Measurements from ENCODE around the gene C16orf74. TPM values are rescaled to one million over a fixed set of nuclear protein-coding genes. Genes with fewer than 3 reads are reported as not detected.
A peak's percentile ranks its signal among the peaks of the same experiment; 100 is the strongest.

The C16orf74 gene
- total and polyA plus RNA-seq, 2 of the 13 experiments (the other 11 are each of a cell fraction or from before 2014, with no cell fraction given) = 0.13 to 0.29 TPM

DNA sequence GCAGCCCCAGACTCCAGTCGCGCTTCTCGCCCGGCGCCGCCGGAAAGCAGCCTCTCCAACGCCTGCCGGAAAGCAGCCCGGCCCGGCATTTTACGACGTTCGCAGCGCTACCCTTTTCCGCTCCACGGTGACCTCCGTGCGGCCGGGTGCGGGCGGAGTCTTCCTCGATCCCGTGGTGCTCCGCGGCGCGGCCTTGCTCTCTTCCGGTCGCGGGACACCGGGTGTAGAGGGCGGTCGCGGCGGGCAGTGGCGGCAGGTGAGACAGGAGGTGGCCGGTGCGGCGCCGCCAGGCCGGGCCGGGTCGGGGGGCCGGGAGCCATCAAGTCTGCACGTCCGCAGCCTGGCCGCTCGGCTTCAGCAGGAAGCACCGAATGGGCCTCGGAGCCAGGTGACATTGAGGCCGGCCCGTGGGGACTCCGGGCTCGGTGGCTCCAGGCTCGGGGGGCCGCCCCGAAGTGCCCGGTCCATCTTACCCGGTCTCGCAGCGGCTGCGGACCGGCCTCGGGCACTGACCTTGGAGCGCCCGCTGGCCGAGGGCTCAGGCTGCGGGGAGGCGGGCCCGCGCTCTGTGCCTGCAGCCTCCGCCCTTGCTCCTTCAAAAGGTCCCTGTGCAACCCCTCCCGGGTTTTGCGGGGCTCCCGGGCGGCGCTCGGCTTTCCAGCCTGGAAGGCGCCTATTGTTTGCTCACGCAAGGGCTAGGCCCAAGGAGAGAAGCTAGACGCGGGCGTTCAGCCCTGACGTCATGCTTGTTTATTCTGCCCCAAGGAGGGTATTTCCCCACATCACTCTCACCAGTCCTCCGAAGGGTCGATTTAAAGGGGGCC lies 48.8 kb upstream of the C16orf74 start, which contains the start of the genes COX4I1 and EMC8 (continued):
- TF ChIP-seq, protein P1, sequence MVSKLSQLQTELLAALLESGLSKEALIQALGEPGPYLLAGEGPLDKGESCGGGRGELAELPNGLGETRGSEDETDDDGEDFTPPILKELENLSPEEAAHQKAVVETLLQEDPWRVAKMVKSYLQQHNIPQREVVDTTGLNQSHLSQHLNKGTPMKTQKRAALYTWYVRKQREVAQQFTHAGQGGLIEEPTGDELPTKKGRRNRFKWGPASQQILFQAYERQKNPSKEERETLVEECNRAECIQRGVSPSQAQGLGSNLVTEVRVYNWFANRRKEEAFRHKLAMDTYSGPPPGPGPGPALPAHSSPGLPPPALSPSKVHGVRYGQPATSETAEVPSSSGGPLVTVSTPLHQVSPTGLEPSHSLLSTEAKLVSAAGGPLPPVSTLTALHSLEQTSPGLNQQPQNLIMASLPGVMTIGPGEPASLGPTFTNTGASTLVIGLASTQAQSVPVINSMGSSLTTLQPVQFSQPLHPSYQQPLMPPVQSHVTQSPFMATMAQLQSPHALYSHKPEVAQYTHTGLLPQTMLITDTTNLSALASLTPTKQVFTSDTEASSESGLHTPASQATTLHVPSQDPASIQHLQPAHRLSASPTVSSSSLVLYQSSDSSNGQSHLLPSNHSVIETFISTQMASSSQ (IDR thresholded peaks at IDR 0.05; ENCODE audit: low read depth) = no peak
- TF ChIP-seq, protein P1 (CRISPR knock-in tag; IDR thresholded peaks at IDR 0.05; ENCODE audit: borderline replicate concordance) = peak; percentile 84
- TF ChIP-seq ZNF598 (CRISPR knock-in tag; IDR thresholded peaks at IDR 0.05; ENCODE audit: borderline replicate concordance) (peak; percentile 64; the same call in 1 of the 2 replicates), CCDC6 (CRISPR knock-in tag; IDR thresholded peaks at IDR 0.05) (peak; percentile 40; the same call in 1 of the 2 replicates), IRX3 (CRISPR knock-in tag; IDR thresholded peaks at IDR 0.05; ENCODE audit: borderline replicate concordance, low read depth) (peak; percentile 73; the same call in 1 of the 2 replicates), NBN (conservative IDR thresholded peaks at IDR 0.05) (no peak), CHCHD3 (CRISPR knock-in tag; IDR thresholded peaks at IDR 0.05) (no peak), CAMTA2 (CRISPR knock-in tag; IDR thresholded peaks at IDR 0.05; ENCODE audit: borderline replicate concordance) (peak; percentile 91; the same call in 1 of the 2 replicates), MTA3 (CRISPR knock-in tag; IDR thresholded peaks at IDR 0.05) (no peak)
- TF ChIP-seq, protein P2, sequence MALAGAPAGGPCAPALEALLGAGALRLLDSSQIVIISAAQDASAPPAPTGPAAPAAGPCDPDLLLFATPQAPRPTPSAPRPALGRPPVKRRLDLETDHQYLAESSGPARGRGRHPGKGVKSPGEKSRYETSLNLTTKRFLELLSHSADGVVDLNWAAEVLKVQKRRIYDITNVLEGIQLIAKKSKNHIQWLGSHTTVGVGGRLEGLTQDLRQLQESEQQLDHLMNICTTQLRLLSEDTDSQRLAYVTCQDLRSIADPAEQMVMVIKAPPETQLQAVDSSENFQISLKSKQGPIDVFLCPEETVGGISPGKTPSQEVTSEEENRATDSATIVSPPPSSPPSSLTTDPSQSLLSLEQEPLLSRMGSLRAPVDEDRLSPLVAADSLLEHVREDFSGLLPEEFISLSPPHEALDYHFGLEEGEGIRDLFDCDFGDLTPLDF (CRISPR knock-in tag; IDR thresholded peaks at IDR 0.05) = no peak
- TF ChIP-seq, protein P3, sequence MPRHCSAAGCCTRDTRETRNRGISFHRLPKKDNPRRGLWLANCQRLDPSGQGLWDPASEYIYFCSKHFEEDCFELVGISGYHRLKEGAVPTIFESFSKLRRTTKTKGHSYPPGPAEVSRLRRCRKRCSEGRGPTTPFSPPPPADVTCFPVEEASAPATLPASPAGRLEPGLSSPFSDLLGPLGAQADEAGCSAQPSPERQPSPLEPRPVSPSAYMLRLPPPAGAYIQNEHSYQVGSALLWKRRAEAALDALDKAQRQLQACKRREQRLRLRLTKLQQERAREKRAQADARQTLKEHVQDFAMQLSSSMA (CRISPR knock-in tag; IDR thresholded peaks at IDR 0.05) = peak; percentile 98
- TF ChIP-seq, protein P4, sequence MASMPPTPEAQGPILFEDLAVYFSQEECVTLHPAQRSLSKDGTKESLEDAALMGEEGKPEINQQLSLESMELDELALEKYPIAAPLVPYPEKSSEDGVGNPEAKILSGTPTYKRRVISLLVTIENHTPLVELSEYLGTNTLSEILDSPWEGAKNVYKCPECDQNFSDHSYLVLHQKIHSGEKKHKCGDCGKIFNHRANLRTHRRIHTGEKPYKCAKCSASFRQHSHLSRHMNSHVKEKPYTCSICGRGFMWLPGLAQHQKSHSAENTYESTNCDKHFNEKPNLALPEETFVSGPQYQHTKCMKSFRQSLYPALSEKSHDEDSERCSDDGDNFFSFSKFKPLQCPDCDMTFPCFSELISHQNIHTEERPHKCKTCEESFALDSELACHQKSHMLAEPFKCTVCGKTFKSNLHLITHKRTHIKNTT (CRISPR knock-in tag; IDR thresholded peaks at IDR 0.05) = 0 out of 2 replicates have a peak, but pooled peaks have one; percentile 53
- TF ChIP-seq, protein P5, sequence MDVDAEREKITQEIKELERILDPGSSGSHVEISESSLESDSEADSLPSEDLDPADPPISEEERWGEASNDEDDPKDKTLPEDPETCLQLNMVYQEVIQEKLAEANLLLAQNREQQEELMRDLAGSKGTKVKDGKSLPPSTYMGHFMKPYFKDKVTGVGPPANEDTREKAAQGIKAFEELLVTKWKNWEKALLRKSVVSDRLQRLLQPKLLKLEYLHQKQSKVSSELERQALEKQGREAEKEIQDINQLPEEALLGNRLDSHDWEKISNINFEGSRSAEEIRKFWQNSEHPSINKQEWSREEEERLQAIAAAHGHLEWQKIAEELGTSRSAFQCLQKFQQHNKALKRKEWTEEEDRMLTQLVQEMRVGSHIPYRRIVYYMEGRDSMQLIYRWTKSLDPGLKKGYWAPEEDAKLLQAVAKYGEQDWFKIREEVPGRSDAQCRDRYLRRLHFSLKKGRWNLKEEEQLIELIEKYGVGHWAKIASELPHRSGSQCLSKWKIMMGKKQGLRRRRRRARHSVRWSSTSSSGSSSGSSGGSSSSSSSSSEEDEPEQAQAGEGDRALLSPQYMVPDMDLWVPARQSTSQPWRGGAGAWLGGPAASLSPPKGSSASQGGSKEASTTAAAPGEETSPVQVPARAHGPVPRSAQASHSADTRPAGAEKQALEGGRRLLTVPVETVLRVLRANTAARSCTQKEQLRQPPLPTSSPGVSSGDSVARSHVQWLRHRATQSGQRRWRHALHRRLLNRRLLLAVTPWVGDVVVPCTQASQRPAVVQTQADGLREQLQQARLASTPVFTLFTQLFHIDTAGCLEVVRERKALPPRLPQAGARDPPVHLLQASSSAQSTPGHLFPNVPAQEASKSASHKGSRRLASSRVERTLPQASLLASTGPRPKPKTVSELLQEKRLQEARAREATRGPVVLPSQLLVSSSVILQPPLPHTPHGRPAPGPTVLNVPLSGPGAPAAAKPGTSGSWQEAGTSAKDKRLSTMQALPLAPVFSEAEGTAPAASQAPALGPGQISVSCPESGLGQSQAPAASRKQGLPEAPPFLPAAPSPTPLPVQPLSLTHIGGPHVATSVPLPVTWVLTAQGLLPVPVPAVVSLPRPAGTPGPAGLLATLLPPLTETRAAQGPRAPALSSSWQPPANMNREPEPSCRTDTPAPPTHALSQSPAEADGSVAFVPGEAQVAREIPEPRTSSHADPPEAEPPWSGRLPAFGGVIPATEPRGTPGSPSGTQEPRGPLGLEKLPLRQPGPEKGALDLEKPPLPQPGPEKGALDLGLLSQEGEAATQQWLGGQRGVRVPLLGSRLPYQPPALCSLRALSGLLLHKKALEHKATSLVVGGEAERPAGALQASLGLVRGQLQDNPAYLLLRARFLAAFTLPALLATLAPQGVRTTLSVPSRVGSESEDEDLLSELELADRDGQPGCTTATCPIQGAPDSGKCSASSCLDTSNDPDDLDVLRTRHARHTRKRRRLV (CRISPR knock-in tag; IDR thresholded peaks at IDR 0.05) = no peak; the same call in 1 of the 2 replicates
